HepG2 (cell line): Measurements from ENCODE around the gene SMARCC1. TPM values are rescaled to one million over a fixed set of nuclear protein-coding genes. Genes with fewer than 3 reads are reported as not detected.

ENCODE experiments used
- ATAC-seq: fragments of 200-7000 bp; cut with Tn5 transposase; 3 replicates; pipeline ENCODE4 v1.9.1; 2020; ENCODE audit warnings: mild to moderate bottlenecking, moderate library complexity
- BruUV-seq: library from RNA; stranded (reverse); fragments of 400-500 nt; replicated peaks from 2 replicates; lab custom pipeline; 2021; lab: Mats Ljungman, UMichigan
- CTCF ChIA-PET: fragments of 300-600 bp; formaldehyde crosslinking; extraction: SDS; loops from one replicate; lab custom pipeline; 2021; ENCODE audit warnings: low total read pairs, inconsistent platforms, low intra/inter-chr PET ratio; lab: Yijun Ruan, JAX
- POLR2A ChIA-PET: fragments of 350-600 bp; sonication (Branson Sonifier 250); formaldehyde crosslinking; loops from one replicate; lab custom pipeline; 2020; ENCODE audit warnings: antibody characterized with exemption, inconsistent platforms; lab: Yijun Ruan, JAX
- DNase-seq: peaks from one replicate; pipeline ENCODE4 v3.0.0-alpha.2; 2015; ENCODE audit warnings: low spot score
- FAIRE-seq: peaks from 3 replicates; lab custom pipeline; 2011; peaks lifted over from hg19 to GRCh38; lab: Jason Lieb, UNC
- H2AFZ ChIP-seq: one replicate; pipeline ENCODE4 v1.6.1; 2011; ENCODE audit warnings: low read length, inconsistent platforms
- H3K27ac ChIP-seq: fragments of 300-600 bp; 3 replicates; pipeline ENCODE4 v1.8.0; 2011; ENCODE audit warnings: mixed run types, mild to moderate bottlenecking, mixed read lengths, low read length, inconsistent platforms; ENCODE audit not compliant: insufficient read depth; ENCODE audit errors: extremely low read length
- H3K27me3 ChIP-seq, 2 experiments: fragments of 200-600 bp in 1 of 2; 2 replicates in 1 of 2; 3 replicates in 1 of 2; pipeline versions ENCODE4 v1.6.0 to v1.8.0; 2011; ENCODE audit warnings: low read length in 2 of 2, mild to moderate bottlenecking in 2 of 2, moderate library complexity in 2 of 2, inconsistent platforms in 1 of 2; ENCODE audit not compliant: insufficient read depth in 2 of 2, control insufficient read depth in 1 of 2
- H3K36me3 ChIP-seq, 2 experiments: fragments of 200-600 bp in 1 of 2; replicated peaks in 1 of 2; 2 replicates in 1 of 2; 3 replicates in 1 of 2; pipeline versions ENCODE4 v1.5.1 to v1.8.0; 2011; ENCODE audit warnings: low read length in 2 of 2, inconsistent platforms in 1 of 2; ENCODE audit not compliant: insufficient read depth in 2 of 2, control insufficient read depth in 1 of 2
- H3K4me1 ChIP-seq: 2 replicates; pipeline ENCODE4 v1.5.1; 2012; ENCODE audit warnings: low read length, inconsistent platforms; ENCODE audit not compliant: insufficient read depth
- H3K4me2 ChIP-seq: 2 replicates; pipeline ENCODE4 v1.6.0; 2011; ENCODE audit warnings: low read depth, low read length, inconsistent platforms
- H3K4me3 ChIP-seq, 3 experiments: fragments of 200-600 bp in 1 of 3; sonication (generic), shearing (Covaris generic) in 1 of 3; replicated peaks in 1 of 3; 2 replicates each; pipeline ENCODE4 v1.5.1; 2011 to 2016; ENCODE audit warnings: low read length in 3 of 3, inconsistent platforms in 2 of 3, low read depth in 2 of 3, mild to moderate bottlenecking in 2 of 3, control low read depth in 1 of 3, mixed read lengths in 1 of 3; ENCODE audit not compliant: insufficient read depth in 1 of 3
- H3K79me2 ChIP-seq: one replicate; pipeline ENCODE4 v1.6.1; 2011; ENCODE audit warnings: low read length, inconsistent platforms; ENCODE audit not compliant: insufficient read depth
- H3K9ac ChIP-seq: 2 replicates; pipeline ENCODE4 v1.6.0; 2011; ENCODE audit warnings: mild to moderate bottlenecking, low read depth, low read length, inconsistent platforms; ENCODE audit not compliant: insufficient read depth
- H3K9me3 ChIP-seq: 2 replicates; pipeline ENCODE4 v1.5.1; 2012; ENCODE audit warnings: mild to moderate bottlenecking, low read length
- H4K20me1 ChIP-seq: 2 replicates; pipeline ENCODE4 v1.6.0; 2011; ENCODE audit warnings: inconsistent platforms, mild to moderate bottlenecking, low read length, moderate library complexity; ENCODE audit not compliant: insufficient read depth
- CHD4 ChIP-seq: fragments of 200-600 bp; sonication (generic); IDR thresholded peaks from 2 replicates; pipeline ENCODE4 v1.7.0; 2017; ENCODE audit warnings: mild to moderate bottlenecking, low read length, borderline replicate concordance
- DMAP1 ChIP-seq: IDR thresholded peaks from 2 replicates; pipeline ENCODE4 v1.6.1; 2016
- DNMT3B ChIP-seq: conservative IDR thresholded peaks from 2 replicates; pipeline ENCODE4 v1.6.1; 2016; ENCODE audit warnings: missing biosample characterization, control low read depth
- GATAD1 ChIP-seq: IDR thresholded peaks from 2 replicates; pipeline ENCODE4 v1.6.1; 2016; ENCODE audit warnings: missing genetic modification reagents, missing compliant biosample characterization
- HMG20A ChIP-seq: IDR thresholded peaks from 2 replicates; pipeline ENCODE4 v1.6.1; 2016; ENCODE audit warnings: borderline replicate concordance
- HOXA5 ChIP-seq: sonication (generic); formaldehyde crosslinking; IDR thresholded peaks from 2 replicates; pipeline ENCODE4 v1.4.0; 2020; ENCODE audit warnings: missing genetic modification reagents
- IKZF1 ChIP-seq: fragments of 450-650 bp; IDR thresholded peaks from 2 replicates; pipeline ENCODE4 v1.7.1; 2016
- TBL1XR1 ChIP-seq: fragments of 150-350 bp; IDR thresholded peaks from 2 replicates; pipeline ENCODE4 v1.6.1; 2014; ENCODE audit warnings: borderline replicate concordance, low read length; ENCODE audit not compliant: partially characterized antibody
- TBX2 ChIP-seq: sonication (generic); formaldehyde crosslinking; IDR thresholded peaks from 2 replicates; pipeline ENCODE4 v1.5.0; 2020; ENCODE audit warnings: missing genetic modification reagents, mild to moderate bottlenecking, borderline replicate concordance
- ZFP37 ChIP-seq: sonication (generic); formaldehyde crosslinking; IDR thresholded peaks from 2 replicates; pipeline ENCODE4 v1.4.0; 2020; ENCODE audit warnings: missing genetic modification reagents, borderline replicate concordance
- ZNF12 ChIP-seq: sonication (generic); formaldehyde crosslinking; IDR thresholded peaks from 2 replicates; pipeline ENCODE4 v1.5.0; 2020; ENCODE audit warnings: missing genetic modification reagents
- ZNF34 ChIP-seq: sonication (generic); formaldehyde crosslinking; IDR thresholded peaks from 2 replicates; pipeline ENCODE4 v1.4.0; 2020; ENCODE audit warnings: mild to moderate bottlenecking, missing genetic modification reagents, borderline replicate concordance
- ZNF703 ChIP-seq: sonication (generic); formaldehyde crosslinking; IDR thresholded peaks from 2 replicates; pipeline ENCODE4 v1.5.1; 2020; ENCODE audit warnings: missing genetic modification reagents, mild to moderate bottlenecking, moderate library complexity, borderline replicate concordance
- WGBS: methylation state at CpG from one replicate; pipeline ENCODE4 v1.1.6; 2017; ENCODE audit warnings: low lambda C conversion rate; 5-methylcytosine and 5-hydroxymethylcytosine counted together
- in situ Hi-C: cut with HindIII; loops from 2 replicates; pipeline ENCODE4 v1.10.0; 2017; ENCODE audit warnings: low pct_unique_long_range_greater_than_20kb; ENCODE audit not compliant: extremely low pct_ligation_motif_present
- intact Hi-C: fragments of 100-400 bp; cut with micrococcal nuclease; formaldehyde crosslinking; loops from one replicate; pipeline ENCODE4 v1.10.0; 2022; ENCODE audit not compliant: unreplicated experiment
- polyA plus RNA-seq, 8 experiments: library from polyadenylated mRNA; depleted of rRNA in 3 of 8; stranded (reverse) in 7 of 8; unstranded in 1 of 8; fragments of >200 nt; fragmentation: Illumina TruSeq in 4 of 8; extraction: Trizol in 4 of 8; gene quantifications; 2 replicates each; pipeline versions ENCODE4 v1.2.1 to v1.2.3, GENCODE V29; 2011 to 2016; ENCODE audit warnings: low read depth in 4 of 8, missing spikeins in 1 of 8, mixed read lengths in 1 of 8; ENCODE audit not compliant: insufficient read depth in 1 of 8
- total RNA-seq, 5 experiments: library from RNA; depleted of rRNA; stranded (reverse); fragments of >200 nt; fragmentation: Illumina TruSeq; extraction: Trizol; gene quantifications; 2 replicates each; pipeline ENCODE4 v1.2.3, GENCODE V29; 2016; ENCODE audit warnings: low read depth in 1 of 5
- TF ChIP-seq, protein P1 (sequence below): sonication (generic); formaldehyde crosslinking; IDR thresholded peaks from 2 replicates; pipeline ENCODE4 v1.4.0; 2020; ENCODE audit warnings: missing genetic modification reagents, borderline replicate concordance

Gene SMARCC1
- total and polyA plus RNA-seq, 2 of the 13 experiments (the other 11 are each of a cell fraction or from before 2014, with no cell fraction given), result 47.9 to 58.4 TPM

DNA sequence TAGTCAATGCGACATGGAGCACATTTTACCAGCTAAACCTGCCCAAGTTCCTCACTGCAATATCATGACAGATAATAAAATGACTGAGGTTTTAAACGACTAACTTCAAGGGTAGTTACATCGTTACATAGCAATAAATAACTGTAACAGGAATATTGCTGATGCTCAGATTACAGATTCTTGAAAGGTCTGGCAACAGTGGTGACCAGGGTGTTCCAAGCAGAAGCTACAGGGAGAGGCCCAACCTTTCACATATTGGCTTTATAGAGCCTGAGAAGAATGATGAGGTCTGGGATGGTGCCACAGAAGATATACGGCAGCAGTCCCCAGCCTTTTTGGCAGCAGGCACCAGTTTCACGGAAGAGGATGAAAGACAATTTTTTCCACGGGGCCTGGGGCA, 151.9 kb downstream of the SMARCC1 start:
- Histone ChIP-seq H3K4me2 (no peak overlapping the region), H3K4me3 (no peak overlapping the region), H3K9me3 (no peaks in the 10 kb centered on the region), H4K20me1 (no peaks in the 10 kb centered on the region), H3K27ac (no peak overlapping the region)
- over 99% methylated on average over 6 of the region's 6 CpGs for WGBS
- ChIA-PET CTCF (no interaction called here), POLR2A (no interaction called here)
- in situ Hi-C loops (no loop called here), intact Hi-C loops (no loop called here)
- TF ChIP-seq DMAP1 (CRISPR knock-in tag) (no peak), ZNF34 (CRISPR knock-in tag) (no peak), DNMT3B (no peak), CHD4 (no peak), ZNF703 (CRISPR knock-in tag) (no peak), HOXA5 (CRISPR knock-in tag) (no peak), ZNF12 (CRISPR knock-in tag) (no peak), TBL1XR1 (no peak), HMG20A (CRISPR knock-in tag) (no peak), TBX2 (CRISPR knock-in tag) (no peak), GATAD1 (no peak), ZFP37 (CRISPR knock-in tag) (no peak), IKZF1 (no peak)
- TF ChIP-seq, protein P1, sequence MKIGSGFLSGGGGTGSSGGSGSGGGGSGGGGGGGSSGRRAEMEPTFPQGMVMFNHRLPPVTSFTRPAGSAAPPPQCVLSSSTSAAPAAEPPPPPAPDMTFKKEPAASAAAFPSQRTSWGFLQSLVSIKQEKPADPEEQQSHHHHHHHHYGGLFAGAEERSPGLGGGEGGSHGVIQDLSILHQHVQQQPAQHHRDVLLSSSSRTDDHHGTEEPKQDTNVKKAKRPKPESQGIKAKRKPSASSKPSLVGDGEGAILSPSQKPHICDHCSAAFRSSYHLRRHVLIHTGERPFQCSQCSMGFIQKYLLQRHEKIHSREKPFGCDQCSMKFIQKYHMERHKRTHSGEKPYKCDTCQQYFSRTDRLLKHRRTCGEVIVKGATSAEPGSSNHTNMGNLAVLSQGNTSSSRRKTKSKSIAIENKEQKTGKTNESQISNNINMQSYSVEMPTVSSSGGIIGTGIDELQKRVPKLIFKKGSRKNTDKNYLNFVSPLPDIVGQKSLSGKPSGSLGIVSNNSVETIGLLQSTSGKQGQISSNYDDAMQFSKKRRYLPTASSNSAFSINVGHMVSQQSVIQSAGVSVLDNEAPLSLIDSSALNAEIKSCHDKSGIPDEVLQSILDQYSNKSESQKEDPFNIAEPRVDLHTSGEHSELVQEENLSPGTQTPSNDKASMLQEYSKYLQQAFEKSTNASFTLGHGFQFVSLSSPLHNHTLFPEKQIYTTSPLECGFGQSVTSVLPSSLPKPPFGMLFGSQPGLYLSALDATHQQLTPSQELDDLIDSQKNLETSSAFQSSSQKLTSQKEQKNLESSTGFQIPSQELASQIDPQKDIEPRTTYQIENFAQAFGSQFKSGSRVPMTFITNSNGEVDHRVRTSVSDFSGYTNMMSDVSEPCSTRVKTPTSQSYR, result no peak
- TF ChIP-seq, all 625 proteins: peak for 0
- BruUV-seq, result no TSS peak
- Histone ChIP-seq H3K4me1 (no peaks in the 10 kb centered on the region), H3K36me3 (peaks cover 27 to 79% of the 10 kb centered on the region in 2 experiments), H2AFZ (no peak overlapping the region), H3K27me3 (no peaks in the 10 kb centered on the region), H3K9ac (no peak overlapping the region), H3K79me2 (no peaks in the 10 kb centered on the region)
- DNase-seq, result no peak
- FAIRE-seq, result no peak
- ATAC-seq, result no peak
